ENCODE results near the gene RYR1.
A peak's percentile ranks its signal among the peaks of the same experiment; 100 is the strongest.
"Not testable (repeated sequence)": the region's sequence is repeated elsewhere in the genome, so short reads cannot be mapped to it uniquely, and the experiment has no call there.

Gene RYR1

GRCh38 chr19:38624822-38625221 is 191.3 kb downstream of the RYR1 start:
- TF ChIP-seq CTCF (IDR thresholded peaks at IDR 0.05; ENCODE audit: low read depth, low read length): no peak
- no peak for DNase-seq (ENCODE audit: extremely low read depth, low read depth)

- DNase-seq (ENCODE audit: extremely low read depth, low read depth): no peak
- no peak for TF ChIP-seq CTCF (IDR thresholded peaks at IDR 0.05; ENCODE audit: low read depth, low read length)
These were observed 192.9 kb downstream of the RYR1 start for GRCh38 chr19:38626401-38626800.

GRCh38 chr19:38629568-38629967 is 196.1 kb downstream of the RYR1 start:
- no peak for TF ChIP-seq CTCF (IDR thresholded peaks at IDR 0.05; ENCODE audit: low read depth, low read length)
- no peak for DNase-seq (ENCODE audit: extremely low read depth, low read depth)

- not testable (repeated sequence) for DNase-seq (ENCODE audit: extremely low read depth, low read depth)
These were observed 197.8 kb downstream of the RYR1 start for GRCh38 chr19:38631301-38631700.

GRCh38 chr19:38631811-38632475 is 198.5 kb downstream of the RYR1 start:
- DNase-seq (ENCODE audit: extremely low read depth, low read depth): not testable (repeated sequence)

GRCh38 chr19:38632476-38633213 is 199.2 kb downstream of the RYR1 start:
- TF ChIP-seq CTCF (IDR thresholded peaks at IDR 0.05; ENCODE audit: low read depth, low read length): no peak

GRCh38 chr19:38634757-38635482 is 201.4 kb downstream of the RYR1 start:
- TF ChIP-seq CTCF (IDR thresholded peaks at IDR 0.05; ENCODE audit: low read depth, low read length): peak; percentile 93
- no peak for DNase-seq (ENCODE audit: extremely low read depth, low read depth)

More at GRCh38 chr19:38632476-38633213, 199.2 kb downstream of the RYR1 start:
- no peak for DNase-seq (ENCODE audit: extremely low read depth, low read depth)
